OCI-LY7 (cell line): ENCODE data around the gene EPB41L4B. TPM values are rescaled to one million over a fixed set of nuclear protein-coding genes. Genes with fewer than 3 reads are reported as not detected.

ENCODE experiments used
- BruUV-seq: library from RNA; stranded (reverse); fragments of 400-500 nt; replicated peaks from 2 replicates; lab custom pipeline; 2021; lab: Mats Ljungman, UMichigan
- CTCF ChIA-PET: fragments of 300-600 bp; sonication (Branson Sonifier 250); formaldehyde crosslinking; loops from one replicate; lab custom pipeline; 2022; ENCODE audit warnings: antibody characterized with exemption; ENCODE audit not compliant: unreplicated experiment; lab: Charles Lee
- POLR2A ChIA-PET: fragments of 300-600 bp; sonication (Branson Sonifier 250); formaldehyde crosslinking; loops from one replicate; lab custom pipeline; 2022; ENCODE audit warnings: antibody characterized with exemption; lab: Charles Lee
- DNase-seq: peaks from one replicate; pipeline ENCODE4 v3.0.0-alpha.2; 2015; ENCODE audit warnings: low spot score
- H2AFZ ChIP-seq: fragments of 200-600 bp; sonication (generic), shearing (Covaris generic); 2 replicates; pipeline ENCODE4 v1.6.1; 2014; ENCODE audit warnings: mild to moderate bottlenecking, antibody characterized with exemption, low read length, moderate library complexity
- H3K27ac ChIP-seq: fragments of 200-600 bp; sonication (generic); 2 replicates; pipeline ENCODE4 v1.5.1; 2014; ENCODE audit warnings: mixed run types, low read depth, mild to moderate bottlenecking, moderate library complexity, low read length, inconsistent platforms; ENCODE audit not compliant: poor library complexity, severe bottlenecking
- H3K36me3 ChIP-seq: fragments of 200-600 bp; sonication (generic); 2 replicates; pipeline ENCODE4 v1.6.1; 2014; ENCODE audit warnings: mild to moderate bottlenecking, antibody characterized with exemption, low read length, moderate library complexity, mixed read lengths; ENCODE audit not compliant: insufficient read depth
- H3K4me1 ChIP-seq: fragments of 200-600 bp; sonication (generic); 2 replicates; pipeline ENCODE4 v1.5.1; 2014; ENCODE audit warnings: mild to moderate bottlenecking, low read length; ENCODE audit not compliant: insufficient read depth, poor library complexity, severe bottlenecking
- H3K4me2 ChIP-seq: fragments of 200-600 bp; sonication (generic); 2 replicates; pipeline ENCODE4 v1.6.1; 2014; ENCODE audit warnings: mild to moderate bottlenecking, low read length
- H3K4me3 ChIP-seq: fragments of 200-600 bp; sonication (generic); 2 replicates; pipeline ENCODE4 v1.5.1; 2014; ENCODE audit warnings: mild to moderate bottlenecking, low read depth, low read length; ENCODE audit not compliant: poor library complexity, severe bottlenecking
- H3K79me2 ChIP-seq: fragments of 200-600 bp; sonication (generic); 2 replicates; pipeline ENCODE4 v1.6.1; 2016; ENCODE audit warnings: low read depth, mild to moderate bottlenecking, low read length, moderate library complexity, mixed read lengths; ENCODE audit not compliant: insufficient read depth
- H3K9me2 ChIP-seq: fragments of 200-600 bp; sonication (generic); 2 replicates; pipeline ENCODE4 v1.6.1; 2016; ENCODE audit warnings: mild to moderate bottlenecking, low read length, mixed read lengths; ENCODE audit not compliant: insufficient read depth
- H3K9me3 ChIP-seq: fragments of 200-600 bp; sonication (generic); 2 replicates; pipeline ENCODE4 v1.6.1; 2014; ENCODE audit warnings: mild to moderate bottlenecking, mixed run types, low read length, mixed read lengths
- H4K20me1 ChIP-seq: fragments of 200-600 bp; sonication (generic); 2 replicates; pipeline ENCODE4 v1.6.1; 2014; ENCODE audit warnings: mild to moderate bottlenecking, antibody characterized with exemption, low read length, moderate library complexity, mixed read lengths; ENCODE audit not compliant: insufficient read depth
- CTCF ChIP-seq: fragments of 200-600 bp; sonication (generic); conservative IDR thresholded peaks from 2 replicates; pipeline ENCODE4 v1.5.1; 2014; ENCODE audit warnings: mild to moderate bottlenecking, antibody characterized with exemption, low read length, moderate library complexity, mixed read lengths
- EZH2phosphoT487 ChIP-seq: fragments of 200-600 bp; sonication (generic); IDR thresholded peaks from 2 replicates; pipeline ENCODE4 v1.6.1; 2018; ENCODE audit warnings: low read depth, borderline replicate concordance, mild to moderate bottlenecking, mixed run types, antibody characterized with exemption, low read length, moderate library complexity, mixed read lengths
- intact Hi-C: fragments of 100-400 bp; cut with micrococcal nuclease; formaldehyde crosslinking; loops from one replicate; pipeline ENCODE4 v1.10.0; 2022; ENCODE audit not compliant: unreplicated experiment
- total RNA-seq, 2 experiments: library from RNA; depleted of rRNA in 1 of 2; stranded (reverse); fragments of >200 nt in 1 of 2; shearing (Covaris generic) in 1 of 2; gene quantifications; 2 replicates each; pipeline ENCODE4 v1.2.3, GENCODE V29; 2014 to 2022

The EPB41L4B gene
- total RNA-seq, 2 experiments from 2014 or later: 0.29 TPM; not detected in 1

GRCh38 chr9:109313351-109313750 is 7.5 kb downstream of the EPB41L4B start:
- ChIA-PET POLR2A (no interaction called here), CTCF (no interaction called here)
- H3K9me3 ChIP-seq: no peaks in the 10 kb centered on the region
- no peak overlapping the region for H3K4me2 ChIP-seq
- no peaks in the 10 kb centered on the region for H4K20me1 ChIP-seq
- TF ChIP-seq CTCF (no peak), EZH2phosphoT487 (no peak)
- no peaks in the 10 kb centered on the region for H3K4me1 ChIP-seq
- no TSS peak for BruUV-seq
- H3K27ac ChIP-seq: no peak overlapping the region
- H3K4me3 ChIP-seq: no peak overlapping the region
- no peaks in the 10 kb centered on the region for H3K36me3 ChIP-seq
- H2AFZ ChIP-seq: no peak overlapping the region
- intact Hi-C loops: no loop called here
- no peak for DNase-seq
- H3K79me2 ChIP-seq: no peaks in the 10 kb centered on the region
- H3K9me2 ChIP-seq: no peaks in the 10 kb centered on the region

GRCh38 chr9:109312783-109313182 is 8.1 kb downstream of the EPB41L4B start:
- ChIA-PET POLR2A (no interaction called here), CTCF (no interaction called here)
- H3K4me1 ChIP-seq: no peaks in the 10 kb centered on the region
- BruUV-seq: no TSS peak
- H3K79me2 ChIP-seq: no peaks in the 10 kb centered on the region
- no peak for DNase-seq
- H2AFZ ChIP-seq: no peak overlapping the region
- no peak overlapping the region for H3K27ac ChIP-seq
- H3K9me3 ChIP-seq: no peaks in the 10 kb centered on the region
- H3K9me2 ChIP-seq: no peaks in the 10 kb centered on the region
- no peak overlapping the region for H3K4me2 ChIP-seq
- no peak overlapping the region for H3K4me3 ChIP-seq
- TF ChIP-seq EZH2phosphoT487 (no peak), CTCF (no peak)
- intact Hi-C loops: no loop called here
- H4K20me1 ChIP-seq: no peaks in the 10 kb centered on the region
- no peaks in the 10 kb centered on the region for H3K36me3 ChIP-seq

- H4K20me1 ChIP-seq: no peaks in the 10 kb centered on the region
- no peaks in the 10 kb centered on the region for H3K36me3 ChIP-seq
- H2AFZ ChIP-seq: no peak overlapping the region
- intact Hi-C loops: no loop called here
- no peaks in the 10 kb centered on the region for H3K9me2 ChIP-seq
- H3K9me3 ChIP-seq: no peaks in the 10 kb centered on the region
- H3K27ac ChIP-seq: no peak overlapping the region
- CTCF ChIA-PET: no interaction called here
- H3K79me2 ChIP-seq: no peaks in the 10 kb centered on the region
- H3K4me3 ChIP-seq: no peak overlapping the region
- H3K4me2 ChIP-seq: 0 out of 2 replicates have a peak overlapping the region, but pooled peaks have one; percentile 21
- no TSS peak for BruUV-seq
- no peaks in the 10 kb centered on the region for H3K4me1 ChIP-seq
- DNase-seq: no peak
- POLR2A ChIA-PET: no interaction called here
- no peak for TF ChIP-seq CTCF
- TF ChIP-seq EZH2phosphoT487: no peak
These were observed 9.1 kb downstream of the EPB41L4B start for GRCh38 chr9:109311731-109312130.
